Liver (tissue), 9 donors: ENCODE results near the gene TPX2. TPM values are rescaled to one million over a fixed set of nuclear protein-coding genes. Genes with fewer than 3 reads are reported as not detected.

Experiments used
- DNase-seq: peaks from one replicate; pipeline ENCODE4 v3.0.0-alpha.2; 2017; ENCODE audit warnings: low spot score
- H3K27ac ChIP-seq, 2 donors: one replicate each; pipeline ENCODE4 v1.7.0; 2013; ENCODE audit warnings: inconsistent platforms in 2 of 2, low read length in 2 of 2, control low read depth in 1 of 2, low read depth in 1 of 2, mild to moderate bottlenecking in 1 of 2
- H3K27me3 ChIP-seq, 4 donors: one replicate each; pipeline versions ENCODE4 v1.6.1 to v1.7.0; 2013; ENCODE audit warnings: low read length in 3 of 4, inconsistent platforms in 1 of 4, mild to moderate bottlenecking in 1 of 4, moderate library complexity in 1 of 4; ENCODE audit not compliant: control insufficient read depth in 4 of 4, insufficient read depth in 4 of 4
- H3K36me3 ChIP-seq, 4 donors: one replicate each; pipeline versions ENCODE4 v1.6.1 to v1.7.0; 2013; ENCODE audit warnings: low read length in 3 of 4, mild to moderate bottlenecking in 3 of 4, low read depth in 1 of 4, moderate library complexity in 1 of 4; ENCODE audit not compliant: control insufficient read depth in 4 of 4, insufficient read depth in 3 of 4
- H3K4me1 ChIP-seq, 4 donors: one replicate each; pipeline versions ENCODE4 v1.6.1 to v1.7.0; 2013; ENCODE audit warnings: low read length in 3 of 4, mild to moderate bottlenecking in 3 of 4, moderate library complexity in 1 of 4; ENCODE audit not compliant: control insufficient read depth in 4 of 4, insufficient read depth in 4 of 4
- H3K4me3 ChIP-seq, 3 donors: one replicate each; pipeline versions ENCODE4 v1.6.1 to v1.7.0; 2013; ENCODE audit warnings: low read length in 3 of 3, control low read depth in 1 of 3, low read depth in 1 of 3, mild to moderate bottlenecking in 1 of 3
- H3K9ac ChIP-seq, 2 donors: one replicate each; pipeline ENCODE4 v1.7.0; 2013; ENCODE audit warnings: low read length in 2 of 2, mild to moderate bottlenecking in 2 of 2, moderate library complexity in 2 of 2, control low read depth in 1 of 2, low read depth in 1 of 2
- H3K9me3 ChIP-seq, 4 donors: one replicate each; pipeline versions ENCODE4 v1.6.1 to v1.7.0; 2013; ENCODE audit warnings: low read length in 3 of 4; ENCODE audit not compliant: control insufficient read depth in 4 of 4
- ATF3 ChIP-seq: IDR thresholded peaks from 2 replicates; pipeline ENCODE4 v1.6.1; 2016; ENCODE audit warnings: antibody characterized with exemption
- CTCF ChIP-seq: fragments of 150-350 bp; IDR thresholded peaks from 2 replicates; pipeline ENCODE4 v1.5.1; 2017; ENCODE audit warnings: improper control_type of control experiment, low read depth, low read length; ENCODE audit not compliant: missing input control
- EGR1 ChIP-seq, 2 donors: IDR thresholded peaks; 2 replicates each; pipeline ENCODE4 v1.6.1; 2016 to 2018; ENCODE audit warnings: antibody characterized with exemption in 2 of 2, low read depth in 2 of 2
- FOXA2 ChIP-seq: IDR thresholded peaks from 2 replicates; pipeline ENCODE4 v1.6.1; 2016; ENCODE audit warnings: antibody characterized with exemption
- GABPA ChIP-seq, 2 donors: IDR thresholded peaks in 1 of 2; conservative IDR thresholded peaks in 1 of 2; 2 replicates each; pipeline ENCODE4 v1.6.1; 2016; ENCODE audit warnings: antibody characterized with exemption in 2 of 2, mild to moderate bottlenecking in 1 of 2, moderate library complexity in 1 of 2
- HNF4A ChIP-seq, 2 donors: conservative IDR thresholded peaks; 2 replicates each; pipeline ENCODE4 v1.6.1; 2016; ENCODE audit warnings: antibody characterized with exemption in 2 of 2, mild to moderate bottlenecking in 2 of 2
- JUND ChIP-seq, 2 donors: IDR thresholded peaks; 2 replicates each; pipeline ENCODE4 v1.6.1; 2016; ENCODE audit warnings: antibody characterized with exemption in 2 of 2
- NR2F2 ChIP-seq: IDR thresholded peaks from 2 replicates; pipeline ENCODE4 v1.6.1; 2016; ENCODE audit warnings: antibody characterized with exemption
- REST ChIP-seq: IDR thresholded peaks from 2 replicates; pipeline ENCODE4 v1.6.1; 2016; ENCODE audit warnings: antibody characterized with exemption, mild to moderate bottlenecking
- RXRA ChIP-seq, 2 donors: IDR thresholded peaks; 2 replicates each; pipeline ENCODE4 v1.6.1; 2017 to 2018; ENCODE audit warnings: antibody characterized with exemption in 2 of 2, mild to moderate bottlenecking in 1 of 2
- TAF1 ChIP-seq: conservative IDR thresholded peaks from 2 replicates; pipeline ENCODE4 v1.6.1; 2016; ENCODE audit warnings: antibody characterized with exemption, mild to moderate bottlenecking
- YY1 ChIP-seq: IDR thresholded peaks from 2 replicates; pipeline ENCODE4 v1.6.1; 2016; ENCODE audit warnings: antibody characterized with exemption, mild to moderate bottlenecking
- ZBTB33 ChIP-seq: IDR thresholded peaks from 2 replicates; pipeline ENCODE4 v1.6.1; 2016; ENCODE audit warnings: antibody characterized with exemption
- WGBS: extraction: QIAGEN DNeasy Blood & Tissue Kit; methylation state at CpG from one replicate; pipeline ENCODE4 v1.1.7; 2013; 5-methylcytosine and 5-hydroxymethylcytosine counted together
- polyA plus RNA-seq, 2 donors: library from polyadenylated mRNA; stranded (reverse) in 1 of 2; unstranded in 1 of 2; fragments of 200-250 nt in 1 of 2; fragments of >200 nt in 1 of 2; fragmentation: Nextera tagmentation in 1 of 2; extraction: Ambion mirVana in 1 of 2; gene quantifications; one replicate each; pipeline versions ENCODE4 v1.2.1 to v1.2.3, GENCODE V29; 2013 to 2015
- total RNA-seq, 2 donors: library from RNA; depleted of rRNA; stranded (reverse); fragments of >200 nt; gene quantifications; one replicate each; pipeline ENCODE4 v1.2.3, GENCODE V29; 2014
- donor health status: healthy.
- donor health status: healthy.
- donor health status: healthy.
- donor health status: healthy.
- donor health status: healthy.

TPX2 gene
- total and polyA plus RNA-seq, 4 donors = 1.1 to 40.8 (median 2.4) TPM

- no peak for TF ChIP-seq REST
- no peak for TF ChIP-seq EGR1 (IDR thresholded peaks at IDR 0.05; ENCODE audit: low read depth in 2 of 2)
- no peak for TF ChIP-seq JUND (IDR thresholded peaks at IDR 0.05)
- TF ChIP-seq RXRA (IDR thresholded peaks at IDR 0.05) = no peak
- no peak for TF ChIP-seq CTCF
- TF ChIP-seq TAF1 = no peak
- TF ChIP-seq ATF3 = no peak
- no peak for TF ChIP-seq ZBTB33
- Histone ChIP-seq H3K36me3 (peaks cover 0 to 5% (median 1%) of the 10 kb centered on the region in 4 donors), H3K27ac (peak overlapping the region in 1 of 2 donors; percentile 29), H3K27me3 (no peaks in the 10 kb centered on the region), H3K4me3 (no peak overlapping the region), H3K9ac (no peak overlapping the region), H3K4me1 (peaks cover 13 to 72% (median 56%) of the 10 kb centered on the region in 4 donors), H3K9me3 (no peaks in the 10 kb centered on the region)
- 52% methylated on average over 1 of the region's 1 CpG for WGBS
- no peak for DNase-seq
These were observed 22.7 kb upstream of the TPX2 start for GRCh38 chr20:31716351-31716750.

GRCh38 chr20:31716818-31717477 lies 22.1 kb upstream of the TPX2 start:
- H3K27ac ChIP-seq = peak overlapping the region; percentile 15 to 29
- 75% methylated on average over 5 of the region's 5 CpGs for WGBS
- H3K4me3 ChIP-seq = no peak overlapping the region
- TF ChIP-seq YY1 (no peak), FOXA2 (no peak), NR2F2 (no peak), HNF4A (conservative IDR thresholded peaks at IDR 0.05) (no peak), GABPA (IDR thresholded peaks at IDR 0.05 in 1 of 2, conservative IDR thresholded peaks at IDR 0.05 in 1 of 2) (no peak)
- no peaks in the 10 kb centered on the region for H3K9me3 ChIP-seq
- H3K4me1 ChIP-seq = peaks cover 13 to 72% (median 52%) of the 10 kb centered on the region in 4 donors
- peaks cover 0 to 5% (median 1%) of the 10 kb centered on the region in 4 donors for H3K36me3 ChIP-seq
- H3K27me3 ChIP-seq = no peaks in the 10 kb centered on the region
- DNase-seq = peak; percentile 38
- H3K9ac ChIP-seq = no peak overlapping the region
